Stimulated activated CD4-positive, alpha-beta T cell treated with anti-CD3 and anti-CD28 coated beads, Interleukin-4, amount 100 ng/mL, for 4 hours (primary cell): ENCODE measurements around the gene AFG1L.
"Not testable (repeated sequence)": the region's sequence is repeated elsewhere in the genome, so short reads cannot be mapped to it uniquely, and the experiment has no call there.

ENCODE experiments used
- DNase-seq, 2 experiments: peaks; one replicate each; pipeline ENCODE4 v3.0.0-alpha.2; 2020

Gene AFG1L

DNA sequence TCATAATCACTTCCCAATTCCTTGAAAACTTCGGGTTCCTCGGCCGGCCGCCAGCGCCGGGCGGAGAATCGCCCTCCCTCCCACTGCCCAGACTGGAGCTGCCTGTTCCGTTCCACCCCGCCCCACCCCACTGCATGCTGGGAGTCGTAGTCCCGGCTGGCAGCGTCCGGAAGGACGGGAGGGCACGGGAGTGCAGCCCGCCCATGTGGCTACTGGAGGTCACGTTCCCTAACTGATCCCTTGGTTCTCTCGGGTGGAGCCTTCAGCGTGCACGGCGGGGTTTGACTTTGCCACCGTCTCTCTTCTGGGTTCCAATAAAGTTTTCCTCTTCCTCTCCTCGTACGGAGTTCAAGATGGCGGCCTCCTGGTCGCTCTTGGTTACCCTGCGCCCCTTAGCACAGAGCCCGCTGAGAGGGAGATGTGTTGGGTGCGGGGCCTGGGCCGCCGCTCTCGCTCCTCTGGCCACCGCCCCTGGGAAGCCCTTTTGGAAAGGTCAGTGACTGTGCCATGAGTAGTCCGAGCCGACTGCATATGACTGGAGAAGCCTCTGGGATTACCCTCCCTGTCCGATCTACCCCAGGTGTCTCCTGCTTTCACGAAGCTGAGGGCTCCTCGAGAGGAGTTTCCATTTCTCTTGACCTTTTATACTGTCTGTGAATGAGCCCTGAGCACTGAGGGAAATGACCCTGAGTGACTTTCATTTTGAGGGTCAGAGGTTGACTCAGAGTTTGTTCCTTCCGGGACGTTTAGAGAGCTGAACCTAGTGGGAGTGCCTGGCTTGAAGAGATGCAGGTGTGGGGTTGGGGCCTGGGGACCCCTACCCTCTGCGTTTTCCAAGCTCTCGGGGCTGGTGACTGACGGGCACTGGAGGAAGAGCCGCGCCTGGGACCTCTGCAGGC is at the start of gene AFG1L:
AFG1L (plus strand) TSS at position 328 of the 899 bp plus-strand sequence; CDS start at position 354, 26 bp downstream.
- peak; percentile 82 to 85 for DNase-seq

DNA sequence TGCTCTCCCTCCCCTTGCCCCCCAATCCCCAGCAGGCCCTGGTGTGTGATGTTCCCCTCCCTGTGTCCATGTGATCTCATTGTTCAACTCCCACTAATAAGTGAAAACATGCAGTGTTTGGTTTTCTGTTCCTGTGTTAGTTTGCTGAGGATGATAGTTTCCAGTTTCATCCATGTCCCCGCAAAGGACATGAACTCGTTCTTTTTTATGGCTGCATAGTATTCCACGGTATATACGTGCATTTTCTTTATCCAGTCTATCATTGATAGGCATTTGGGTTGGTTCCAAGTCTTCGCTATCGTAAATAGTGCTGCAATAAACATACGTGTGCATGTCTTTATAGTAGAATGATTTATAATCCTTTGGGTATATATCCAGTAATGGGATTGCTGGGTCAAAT is 49.8 kb upstream of the AFG1L start:
- DNase-seq = not testable (repeated sequence)

DNA sequence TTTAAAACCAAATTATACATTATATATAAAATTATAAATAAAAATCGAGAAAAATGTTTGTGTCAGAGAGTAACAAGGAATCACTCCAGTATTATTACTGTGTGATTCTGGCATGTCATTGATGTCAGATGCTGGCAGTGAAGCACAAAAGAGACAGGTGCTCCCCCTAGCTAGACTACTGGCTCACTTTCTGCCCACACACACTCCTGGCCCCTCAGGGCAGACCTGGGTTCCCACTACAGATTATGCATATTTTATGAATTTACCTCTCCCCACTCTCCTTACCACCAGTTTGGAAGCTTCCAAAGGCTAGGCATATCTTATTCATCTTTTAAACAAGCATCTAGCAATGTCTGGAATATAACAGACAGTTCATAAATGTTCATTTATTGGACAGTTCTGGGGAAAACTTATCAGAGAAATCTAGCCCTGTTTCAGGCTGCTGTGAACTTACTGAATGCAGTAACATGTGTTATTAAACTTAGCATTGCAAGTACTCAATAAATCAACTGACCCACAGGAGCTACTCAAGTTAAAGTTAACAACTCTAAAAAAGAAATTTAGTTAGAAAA is 46.8 kb upstream of the AFG1L start:
- DNase-seq = no peak

DNA sequence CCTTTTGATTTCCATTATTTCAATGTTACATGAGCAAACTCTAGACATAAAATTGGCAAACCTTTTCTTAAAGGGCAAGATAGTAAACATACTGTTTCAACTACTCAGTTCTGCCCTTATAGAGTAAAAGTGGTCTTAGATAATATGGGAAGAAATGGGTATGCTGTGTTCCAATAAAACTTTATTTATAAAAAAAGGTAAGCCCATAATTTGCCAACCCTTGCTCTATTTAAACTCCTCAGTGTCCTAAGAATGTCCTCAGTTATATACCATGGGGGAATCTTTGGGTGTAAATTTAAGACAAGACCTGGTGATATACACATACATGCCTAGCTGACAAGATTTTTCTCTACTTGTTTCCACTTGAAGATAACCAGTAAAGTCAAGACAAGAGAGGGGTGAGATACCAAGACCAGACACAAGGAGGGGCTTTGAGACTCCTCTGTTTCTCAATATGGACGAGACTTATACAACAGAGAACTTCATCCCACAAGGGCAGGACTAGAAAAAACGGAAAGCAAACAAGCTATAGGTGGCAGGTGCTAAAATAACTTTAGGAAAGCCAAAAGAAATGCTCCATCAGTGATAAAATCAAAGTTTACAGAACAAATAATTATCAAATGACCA is 44.5 kb upstream of the AFG1L start:
- no peak for DNase-seq

DNA sequence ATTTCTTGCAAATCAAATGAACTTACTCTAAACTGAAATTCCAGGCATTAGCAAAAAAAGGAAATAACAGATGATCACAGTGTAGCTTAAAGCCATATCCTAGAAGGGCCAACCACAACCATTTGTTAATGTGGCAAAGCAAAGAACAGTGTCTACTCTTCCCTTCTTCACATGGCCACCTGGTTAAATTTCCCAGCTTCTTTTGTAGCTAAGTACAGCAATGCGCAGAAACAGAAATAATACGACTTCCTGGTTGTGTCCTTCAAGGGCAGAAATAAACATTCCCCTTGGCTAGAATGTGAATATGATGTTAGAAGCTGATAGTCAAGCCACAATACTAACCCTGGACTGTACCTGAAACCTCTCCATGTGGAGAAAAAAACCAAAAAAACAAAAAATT is 43.6 kb upstream of the AFG1L start:
- DNase-seq = no peak

DNA sequence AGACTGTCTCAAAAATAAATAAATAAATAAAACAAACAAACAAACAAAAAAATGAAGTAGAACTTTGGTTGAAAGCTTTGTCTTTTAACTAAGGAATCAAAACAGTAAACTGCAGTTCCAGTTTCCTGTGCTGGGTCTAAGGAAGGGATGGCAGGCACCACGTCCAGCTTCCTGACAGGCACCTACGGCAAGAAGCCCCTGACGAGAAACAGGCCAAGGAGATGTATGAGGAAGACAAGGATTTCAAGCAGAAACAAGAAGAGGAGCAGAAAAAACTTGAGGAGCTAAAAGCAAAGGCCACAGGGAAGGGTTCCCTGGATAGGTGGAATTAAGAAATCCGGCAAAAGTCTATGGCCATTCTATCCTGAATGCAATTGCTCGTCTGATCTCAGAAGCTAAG is 42.8 kb upstream of the AFG1L start:
- DNase-seq = no peak

DNA sequence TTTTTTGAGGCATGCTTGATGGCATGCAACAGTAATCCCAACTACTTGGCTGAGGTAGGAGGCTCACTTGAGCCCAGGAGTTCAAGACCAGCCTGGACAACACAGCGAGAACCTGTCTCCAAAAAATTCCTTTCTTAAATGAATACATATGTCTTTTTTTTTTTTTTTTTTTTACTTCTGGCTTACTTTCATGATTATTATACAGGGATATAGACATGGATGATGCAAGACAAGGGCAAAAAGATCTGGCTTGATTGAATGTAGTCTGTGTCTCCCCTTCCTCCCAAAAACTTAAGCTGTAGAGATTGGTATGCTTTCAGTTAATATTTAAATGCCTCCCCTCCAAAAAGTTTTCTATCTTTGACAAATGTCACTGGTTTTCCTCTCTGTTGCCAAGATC is 41.6 kb upstream of the AFG1L start:
- no peak for DNase-seq

DNA sequence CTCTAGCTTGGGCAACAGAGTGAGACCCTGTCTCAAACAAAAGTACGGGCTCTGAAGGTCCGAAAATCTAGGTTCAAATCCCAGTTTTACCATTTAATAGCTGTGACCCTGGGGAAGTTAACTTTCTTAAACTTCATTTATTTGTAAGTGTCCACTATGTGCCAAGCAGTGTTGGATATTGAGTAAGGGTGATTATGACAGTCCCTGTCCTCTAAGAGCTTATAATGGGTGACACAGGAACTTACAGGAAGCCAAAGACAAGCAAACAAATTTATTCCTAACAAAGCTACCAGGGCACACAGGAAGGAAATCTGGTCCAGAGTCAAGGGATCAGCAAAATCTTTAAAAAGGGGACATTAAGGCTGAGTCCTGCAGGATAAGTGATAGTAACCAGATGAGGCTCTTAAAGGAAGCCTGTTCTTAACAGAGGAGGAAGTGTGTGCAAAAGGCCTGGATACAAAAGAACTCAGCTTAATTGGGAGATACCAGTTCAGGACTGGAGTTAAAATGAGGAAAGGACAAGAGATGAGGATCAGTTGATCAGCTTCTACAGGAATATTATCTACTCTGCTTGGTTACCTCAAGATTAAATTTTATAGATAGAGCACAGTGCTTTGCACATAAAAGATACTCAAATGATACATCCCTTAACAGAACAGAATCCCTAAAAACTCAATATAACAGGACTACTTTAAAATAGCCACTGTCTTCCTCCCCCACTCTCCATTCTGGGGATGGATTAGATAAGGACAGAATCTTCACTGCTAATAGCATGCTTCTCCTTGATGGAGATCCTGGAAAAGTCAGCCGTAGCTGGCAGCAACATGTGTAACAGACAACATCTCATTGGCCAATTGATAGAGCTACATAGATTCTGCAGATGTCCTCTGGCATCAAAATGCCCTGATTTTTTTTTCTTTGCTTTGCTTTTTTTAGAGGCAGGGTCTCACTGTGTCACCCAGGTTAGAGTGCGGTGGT is 40.1 kb upstream of the AFG1L start:
- no peak for DNase-seq

DNA sequence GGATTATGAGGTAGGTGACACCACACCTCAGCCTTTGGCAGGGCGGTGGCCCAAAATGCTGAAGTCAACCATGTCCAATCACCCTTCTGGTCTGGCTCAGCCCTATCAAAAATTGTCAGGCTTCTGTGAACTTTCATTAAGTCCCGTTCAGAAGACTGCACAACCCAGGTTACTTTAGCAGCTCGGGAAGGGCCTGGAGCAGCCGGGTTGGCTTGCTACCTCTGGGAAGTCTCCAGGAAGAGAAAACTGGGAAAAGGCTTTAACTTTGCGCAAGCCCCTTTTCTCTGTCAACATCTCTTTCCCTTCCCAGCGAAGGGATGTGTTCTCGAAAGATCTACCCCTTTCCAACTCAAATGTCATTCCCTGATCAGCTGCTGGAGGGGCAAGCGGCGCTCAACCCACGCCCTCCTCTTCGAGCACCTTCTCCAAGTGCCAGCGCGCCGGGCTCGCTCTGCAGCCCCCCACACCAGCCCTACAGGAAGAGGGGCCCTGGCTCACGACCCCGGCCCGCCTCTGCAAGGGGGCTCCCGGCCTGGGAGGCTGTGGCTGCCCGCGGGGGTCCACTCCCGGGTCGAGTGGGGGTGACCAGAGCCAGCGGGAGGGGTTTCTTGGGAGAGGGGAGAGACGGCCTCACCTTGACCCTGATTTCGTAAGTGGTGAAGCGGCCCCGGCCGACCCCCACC is 34.6 kb upstream of the AFG1L start:
- DNase-seq = peak in 1 of 2 experiments; percentile 1

DNA sequence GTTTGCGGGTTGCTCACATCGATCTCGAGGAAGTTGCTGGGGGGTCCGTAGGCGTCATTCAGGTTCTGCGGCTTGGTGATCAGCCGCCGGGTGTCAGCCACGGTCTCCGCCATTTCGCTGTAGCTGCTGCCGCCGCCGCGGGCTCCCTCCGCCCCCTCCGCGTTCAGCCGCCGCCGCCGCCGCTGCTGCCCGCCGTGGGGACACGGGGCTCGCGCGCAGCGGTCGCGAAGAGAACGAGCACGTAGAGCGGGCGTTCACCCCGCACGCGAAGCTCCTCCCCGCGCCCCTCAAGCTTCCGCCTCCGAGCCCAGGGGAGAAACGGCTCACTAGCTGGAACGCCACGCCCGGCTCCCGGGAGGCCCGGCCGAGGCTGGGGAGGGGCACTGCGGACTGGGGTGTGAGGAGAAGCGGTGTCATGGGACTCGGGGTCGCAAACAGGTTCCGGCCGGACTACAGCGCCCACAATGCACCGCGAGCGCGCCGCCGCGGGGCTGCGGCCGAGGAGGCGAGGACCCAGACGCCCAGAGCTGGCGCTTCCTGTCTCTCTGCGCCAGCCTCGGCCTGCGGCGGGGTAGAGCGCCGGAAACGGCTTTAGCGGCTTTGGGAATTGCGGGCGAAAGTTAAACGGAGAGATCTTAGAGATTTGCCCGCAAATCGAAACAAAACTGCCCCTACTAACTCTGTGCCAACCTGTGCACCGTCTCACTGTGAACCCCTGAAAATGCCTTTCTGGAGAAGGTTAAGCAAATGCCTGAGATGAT is 33.9 kb upstream of the AFG1L start, which contains the start of gene SNX3:
SNX3 (minus strand) TSS at position 232 of the 761 bp plus-strand sequence; CDS start at position 113, 119 bp downstream.
- peak; percentile 81 to 82 for DNase-seq

DNA sequence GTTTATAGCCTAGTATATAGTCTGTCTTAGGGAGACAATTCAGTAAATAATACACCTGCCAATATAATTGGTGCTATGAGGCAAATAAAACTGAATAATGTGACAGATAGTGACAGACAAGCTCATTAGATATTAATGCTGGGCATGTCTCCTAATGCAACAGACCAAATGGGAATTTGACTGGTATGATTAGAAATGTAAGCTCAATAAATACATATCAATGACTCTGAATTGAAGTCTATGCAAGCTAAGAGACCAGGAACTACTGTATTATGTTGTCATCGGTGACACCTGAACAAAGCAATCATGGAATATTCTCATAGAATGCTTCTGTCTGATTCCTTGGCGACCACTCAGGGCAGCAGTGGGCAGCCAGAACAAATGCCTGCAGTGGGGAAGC is 31.5 kb upstream of the AFG1L start:
- no peak for DNase-seq

DNA sequence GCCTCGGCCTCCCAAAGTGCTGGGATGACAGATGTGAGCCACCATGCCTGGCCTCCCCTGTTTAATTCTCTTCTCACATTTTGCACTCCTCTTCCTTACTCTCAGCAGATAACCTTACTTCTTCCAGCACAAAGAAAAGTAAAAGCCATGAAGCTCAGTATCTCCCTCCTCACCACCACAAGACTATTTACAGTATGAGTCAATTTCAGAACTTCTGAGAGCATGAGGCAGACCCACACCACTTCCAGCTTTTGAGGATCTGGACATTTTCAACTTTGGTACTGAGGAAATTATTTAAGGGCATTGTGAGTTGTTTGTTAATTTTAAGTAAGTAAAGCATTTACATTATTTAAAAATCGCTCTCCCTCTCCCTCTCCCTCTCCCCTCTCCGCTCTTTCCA is 26.0 kb upstream of the AFG1L start:
- no peak for DNase-seq

DNA sequence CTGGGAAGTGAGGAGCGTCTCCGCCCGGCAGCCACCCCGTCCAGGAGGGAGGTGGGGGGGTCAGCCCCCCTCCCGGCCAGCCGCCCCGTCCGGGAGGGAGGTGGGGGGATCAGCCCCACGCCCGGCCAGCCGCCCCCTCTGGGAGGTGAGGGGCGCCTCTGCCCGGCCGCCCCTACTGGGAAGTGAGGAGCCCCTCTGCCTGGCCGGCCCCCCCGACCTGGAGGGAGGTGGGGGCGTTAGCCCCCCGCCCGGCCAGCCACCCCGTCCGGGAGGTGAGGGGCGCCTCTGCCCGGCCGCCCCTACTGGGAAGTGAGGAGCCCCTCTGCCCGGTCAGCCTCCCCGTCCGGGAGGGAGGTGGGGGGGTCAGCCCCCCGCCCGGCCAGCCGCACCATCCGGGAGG is 24.9 kb upstream of the AFG1L start:
- DNase-seq = not testable (repeated sequence)

DNA sequence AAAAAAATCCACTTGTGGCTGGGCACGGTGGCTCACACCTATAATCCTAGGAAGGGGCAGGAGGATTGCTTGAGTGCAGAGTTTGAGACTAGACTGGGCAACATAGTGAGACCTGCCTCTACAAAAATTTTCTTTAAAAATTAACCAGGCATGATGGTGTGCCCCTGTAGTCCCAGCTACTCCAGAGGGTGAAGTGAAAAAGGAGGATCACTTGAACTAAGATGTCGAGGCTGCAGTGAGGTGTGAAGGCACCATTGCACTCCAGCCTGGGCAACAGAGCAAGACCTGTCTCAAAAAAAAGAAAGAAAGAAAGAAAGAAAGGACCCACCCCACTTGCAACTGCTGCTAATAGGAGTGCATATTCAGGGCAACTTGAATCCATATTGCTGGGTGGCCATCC is 20.3 kb upstream of the AFG1L start:
- no peak for DNase-seq

DNA sequence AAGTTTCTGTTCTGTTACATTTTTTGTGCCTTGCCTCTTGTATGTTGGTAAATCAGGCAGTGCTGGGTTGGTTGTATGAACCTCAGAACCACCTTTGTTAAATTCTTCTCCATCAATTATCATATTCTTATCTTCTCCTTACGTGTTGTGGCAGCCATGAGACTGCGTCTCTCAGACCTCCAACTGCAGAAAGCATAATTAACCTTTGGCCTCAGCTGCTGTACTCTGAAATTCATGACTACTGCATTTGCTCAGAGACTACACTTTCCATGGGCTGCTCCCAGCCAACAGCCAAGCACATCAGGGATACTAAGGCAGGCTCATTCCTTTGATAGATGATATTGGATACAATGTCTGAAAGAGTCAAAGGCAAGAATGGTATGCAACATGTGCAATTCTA is 18.9 kb upstream of the AFG1L start:
- no peak for DNase-seq

DNA sequence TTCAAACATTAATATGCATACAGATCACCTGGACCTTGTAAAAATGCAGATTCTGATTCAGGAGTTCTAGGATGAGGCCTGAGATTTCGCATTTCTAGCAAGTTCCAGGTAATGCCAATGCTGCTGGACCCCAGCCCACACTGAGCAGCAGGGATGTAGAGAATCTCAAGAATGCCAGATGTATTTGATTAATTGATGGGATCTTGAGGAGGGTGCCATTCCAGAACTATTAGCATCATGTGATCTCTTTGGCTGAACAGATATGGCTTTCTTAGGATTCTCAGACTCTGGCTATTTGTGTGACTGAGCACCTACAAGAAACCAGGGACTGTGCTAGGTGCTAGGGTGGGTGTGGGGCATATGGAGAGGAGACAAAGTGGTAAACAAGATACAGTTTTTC is 17.6 kb upstream of the AFG1L start:
- DNase-seq = no peak

DNA sequence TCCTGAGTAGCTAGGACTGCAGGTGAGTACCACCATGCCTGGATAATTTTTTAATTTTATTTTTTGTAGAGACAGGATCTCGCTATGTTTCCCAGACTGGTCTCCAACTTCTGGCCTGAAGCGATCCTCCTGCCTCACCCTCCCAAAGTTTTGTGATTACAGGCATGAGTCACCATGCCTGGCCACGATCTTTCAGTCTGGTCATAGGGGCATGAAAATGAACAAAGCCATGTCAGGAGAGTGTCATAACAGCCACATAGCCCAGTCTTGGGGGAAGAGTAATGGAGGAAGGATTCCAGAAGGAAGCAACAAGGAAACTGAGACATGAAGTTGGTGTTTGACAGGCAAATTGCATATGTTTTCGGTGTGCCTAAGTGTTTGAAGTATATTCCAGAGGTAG is 17.0 kb upstream of the AFG1L start:
- DNase-seq = no peak

DNA sequence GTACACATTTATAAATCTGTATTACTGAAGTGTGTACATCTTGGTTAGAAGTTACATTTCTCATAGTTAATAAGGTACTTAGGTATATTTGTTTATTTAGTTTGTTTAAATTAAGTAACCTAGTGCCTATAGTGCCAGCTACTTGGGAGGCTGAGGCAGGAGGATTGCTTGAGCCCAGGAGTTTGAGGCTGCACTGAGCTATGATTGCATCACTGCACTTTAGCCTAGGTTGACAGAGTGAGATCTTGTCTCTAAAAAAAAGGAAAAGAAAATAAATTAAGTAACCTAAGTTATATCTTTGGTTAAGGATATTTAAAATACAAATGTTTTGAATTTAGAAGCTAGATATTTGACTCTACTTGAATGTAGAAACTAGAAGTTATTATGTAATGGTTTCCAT is 9.5 kb upstream of the AFG1L start:
- DNase-seq = no peak

DNA sequence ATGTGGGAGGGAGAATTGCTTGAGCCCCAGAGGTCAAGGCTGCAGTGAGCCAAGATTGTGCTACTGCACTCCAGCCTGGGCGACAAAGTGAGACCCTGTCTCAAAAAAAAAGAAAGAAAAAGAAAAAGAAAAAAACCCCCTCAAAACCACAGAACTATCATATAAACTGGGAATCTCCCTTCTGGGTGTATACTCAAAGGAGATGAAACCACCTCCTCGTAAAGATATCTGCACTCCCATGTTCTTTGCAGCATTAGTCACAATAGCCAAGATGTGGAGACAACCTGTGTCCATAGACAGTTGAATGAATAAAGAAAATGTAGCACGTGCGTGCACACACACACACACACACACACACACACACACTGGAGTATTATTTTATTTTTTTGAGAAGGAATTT is 8.5 kb upstream of the AFG1L start:
- DNase-seq = no peak

DNA sequence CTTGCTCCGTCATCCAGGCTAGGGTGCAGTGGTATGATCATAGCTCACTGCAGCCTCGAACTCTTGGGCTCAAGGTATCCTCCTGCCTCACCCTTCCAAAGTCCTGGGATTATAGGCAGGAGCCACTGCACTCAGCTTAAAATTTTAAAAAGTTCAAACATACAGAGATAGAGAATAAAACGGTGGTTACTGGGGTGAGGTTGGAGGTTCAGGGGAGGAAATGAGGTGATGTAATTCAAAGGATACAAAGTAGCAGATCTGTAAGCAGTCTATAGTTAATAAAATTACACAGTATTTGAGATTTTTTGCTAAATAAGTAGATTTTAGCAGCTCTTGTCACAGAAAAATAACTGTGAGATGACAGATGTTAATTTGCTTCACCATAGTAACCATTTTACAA is 7.5 kb upstream of the AFG1L start:
- DNase-seq = no peak

DNA sequence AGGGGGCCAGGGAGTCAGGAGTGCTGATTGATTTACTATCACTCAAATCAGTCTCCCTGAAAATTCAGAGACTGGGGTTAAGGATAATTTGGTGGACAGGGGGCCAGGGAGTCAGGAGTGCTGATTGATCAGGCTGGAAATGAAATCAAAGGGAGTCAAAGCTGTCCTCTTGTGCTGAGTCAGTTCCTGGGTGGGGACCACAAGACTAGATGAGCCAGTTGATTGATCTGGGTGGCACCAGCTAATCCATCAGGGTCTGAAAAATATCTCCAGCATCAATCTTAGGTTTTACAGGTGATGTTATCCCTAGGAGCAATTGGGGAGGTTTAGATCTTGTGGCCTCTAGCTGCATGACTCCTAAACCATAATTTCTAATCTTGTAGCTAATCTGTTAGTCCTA is 6.1 kb upstream of the AFG1L start:
- DNase-seq = no peak
